ENCODE measurements around the gene AUNIP.

AUNIP gene

DNA sequence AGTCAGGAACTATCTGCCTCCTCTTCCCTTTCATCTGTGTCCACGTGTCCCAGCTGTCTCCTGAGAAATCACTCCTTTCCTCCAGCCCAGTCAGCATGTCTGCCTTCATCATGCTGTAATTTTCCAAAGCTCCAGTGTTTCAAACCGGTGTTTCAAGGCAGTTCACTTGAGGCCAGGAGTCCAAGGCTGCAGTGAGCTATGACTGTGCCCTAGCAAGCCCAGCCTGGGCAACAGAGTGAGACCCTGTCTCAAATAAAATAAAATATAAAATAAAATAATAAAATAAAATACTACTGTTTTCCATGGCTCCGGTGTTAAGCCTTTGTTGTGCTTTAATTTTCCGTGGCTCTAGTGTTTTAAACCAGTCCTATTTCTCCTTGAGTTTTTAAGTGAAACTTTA lies 67.1 kb downstream of the AUNIP start:
- peaks cover 8% of the 10 kb centered on the region for H3K4me1 ChIP-seq (ENCODE audit: control insufficient read depth, insufficient read depth, low read length)
- H3K9me3 ChIP-seq (ENCODE audit: control insufficient read depth in 2 of 2, low read length in 2 of 2), result no peaks in the 10 kb centered on the region
- no peak overlapping the region for H3K9ac ChIP-seq (ENCODE audit: low read length in 2 of 2)
- H3K27me3 ChIP-seq (ENCODE audit: control insufficient read depth in 1 of 2, insufficient read depth in 2 of 2, low read length in 2 of 2), result no peaks in the 10 kb centered on the region
- H3K36me3 ChIP-seq (ENCODE audit: control insufficient read depth in 2 of 2, insufficient read depth in 2 of 2, low read length in 2 of 2), result no peaks in the 10 kb centered on the region
- no peak overlapping the region for H3K27ac ChIP-seq (ENCODE audit: low read length)
- H3K4me3 ChIP-seq (ENCODE audit: low read length in 2 of 2), result no peak overlapping the region

DNA sequence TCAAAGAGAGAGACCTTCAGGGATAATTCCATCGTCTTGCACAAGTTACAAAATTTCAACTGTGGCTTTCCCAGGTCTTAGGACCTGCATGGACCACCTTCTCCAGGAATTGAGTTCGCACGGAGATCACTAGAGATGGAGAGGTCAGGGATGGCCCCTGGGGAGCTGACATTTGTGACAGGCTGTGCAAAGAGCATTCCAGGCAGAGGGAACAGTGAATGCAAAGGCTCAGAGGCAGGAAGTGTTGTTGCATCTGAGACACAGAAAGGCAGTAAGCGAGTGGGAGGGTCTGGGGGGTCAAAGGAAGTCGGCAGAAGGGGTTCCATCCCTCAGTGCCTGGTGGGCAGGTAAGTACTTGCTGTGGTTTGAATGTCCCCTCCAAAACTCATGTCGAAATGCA lies 68.8 kb downstream of the AUNIP start:
- Histone ChIP-seq H3K36me3 (ENCODE audit: control insufficient read depth in 2 of 2, insufficient read depth in 2 of 2, low read length in 2 of 2) (no peaks in the 10 kb centered on the region), H3K9me3 (ENCODE audit: control insufficient read depth in 2 of 2, low read length in 2 of 2) (no peaks in the 10 kb centered on the region), H3K4me1 (ENCODE audit: control insufficient read depth, insufficient read depth, low read length) (peaks cover 6% of the 10 kb centered on the region), H3K9ac (ENCODE audit: low read length in 2 of 2) (no peak overlapping the region), H3K4me3 (ENCODE audit: low read length in 2 of 2) (no peak overlapping the region), H3K27me3 (ENCODE audit: control insufficient read depth in 1 of 2, insufficient read depth in 2 of 2, low read length in 2 of 2) (no peaks in the 10 kb centered on the region), H3K27ac (ENCODE audit: low read length) (no peak overlapping the region)

DNA sequence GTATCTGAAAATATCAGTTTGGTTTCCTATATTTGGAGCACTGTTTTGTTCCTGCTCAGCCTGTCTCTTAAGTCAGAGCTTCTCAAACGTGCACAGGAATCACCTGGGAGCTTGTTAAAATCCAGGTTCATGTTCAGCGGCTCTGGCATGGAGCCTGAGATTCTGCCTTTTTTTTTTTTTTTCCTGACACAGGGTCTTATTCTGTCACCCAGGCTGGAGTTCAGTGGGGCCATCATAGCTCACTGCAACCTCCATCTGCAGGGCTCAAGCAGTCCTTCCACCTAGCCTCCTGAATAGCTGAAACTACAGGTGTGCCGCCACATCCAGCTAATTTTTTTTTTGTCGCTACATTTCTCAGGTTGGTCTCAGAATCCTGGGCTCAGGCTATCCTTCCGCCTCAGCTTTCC lies 71.5 kb downstream of the AUNIP start:
- Histone ChIP-seq H3K36me3 (ENCODE audit: control insufficient read depth in 2 of 2, insufficient read depth in 2 of 2, low read length in 2 of 2) (no peaks in the 10 kb centered on the region), H3K27ac (ENCODE audit: low read length) (no peak overlapping the region), H3K9me3 (ENCODE audit: control insufficient read depth in 2 of 2, low read length in 2 of 2) (no peaks in the 10 kb centered on the region), H3K4me1 (ENCODE audit: control insufficient read depth, insufficient read depth, low read length) (peaks cover 6% of the 10 kb centered on the region), H3K9ac (ENCODE audit: low read length in 2 of 2) (no peak overlapping the region), H3K4me3 (ENCODE audit: low read length in 2 of 2) (no peak overlapping the region), H3K27me3 (ENCODE audit: control insufficient read depth in 1 of 2, insufficient read depth in 2 of 2, low read length in 2 of 2) (no peaks in the 10 kb centered on the region)

DNA sequence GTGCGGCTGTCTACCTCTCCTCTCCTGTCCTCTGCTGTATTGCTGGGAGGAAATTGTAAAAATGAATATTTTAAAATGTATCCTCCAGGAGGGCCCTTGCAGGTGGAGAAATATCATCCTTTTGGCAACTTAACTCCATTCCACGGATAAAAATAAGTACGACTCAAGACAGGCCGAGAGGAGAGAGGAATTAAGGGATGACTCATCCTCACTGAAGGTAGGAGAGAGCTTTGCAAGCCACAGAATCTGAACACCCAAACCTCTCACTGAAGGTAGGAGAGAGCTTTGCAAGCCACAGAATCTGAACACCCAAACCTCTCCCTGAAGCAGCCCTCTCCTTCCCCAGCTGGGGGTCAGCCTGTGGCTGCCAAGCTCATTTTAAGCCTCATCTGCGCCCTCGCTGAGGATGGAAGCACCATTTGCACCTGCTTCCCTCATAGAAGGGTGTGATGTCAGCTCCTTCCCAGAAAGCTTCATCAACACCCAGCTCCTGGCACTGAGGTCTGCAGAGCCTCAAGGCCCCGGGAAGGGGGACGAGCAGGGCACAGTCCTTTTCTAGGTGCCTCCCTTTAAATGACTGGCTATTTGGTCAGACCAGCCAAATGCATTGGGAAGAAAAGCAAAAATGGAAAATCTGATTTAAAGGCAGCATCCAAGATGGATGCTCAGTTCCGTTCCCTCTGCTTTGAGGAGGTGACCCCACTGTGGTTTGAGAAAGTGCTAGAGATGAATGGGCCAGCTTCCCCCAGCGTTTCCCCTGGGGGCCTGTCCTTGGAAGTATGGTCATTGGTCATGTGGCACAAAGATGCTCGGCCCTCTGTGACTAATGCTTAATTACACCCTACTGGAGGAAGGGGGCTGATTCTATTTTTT lies 72.1 kb downstream of the AUNIP start:
- Histone ChIP-seq H3K4me1 (ENCODE audit: control insufficient read depth, insufficient read depth, low read length) (peaks cover 6% of the 10 kb centered on the region), H3K9me3 (ENCODE audit: control insufficient read depth in 2 of 2, low read length in 2 of 2) (no peaks in the 10 kb centered on the region), H3K36me3 (ENCODE audit: control insufficient read depth in 2 of 2, insufficient read depth in 2 of 2, low read length in 2 of 2) (no peaks in the 10 kb centered on the region), H3K27me3 (ENCODE audit: control insufficient read depth in 1 of 2, insufficient read depth in 2 of 2, low read length in 2 of 2) (no peaks in the 10 kb centered on the region), H3K4me3 (ENCODE audit: low read length in 2 of 2) (no peak overlapping the region), H3K9ac (ENCODE audit: low read length in 2 of 2) (no peak overlapping the region), H3K27ac (ENCODE audit: low read length) (peak overlapping the region; percentile 24)

DNA sequence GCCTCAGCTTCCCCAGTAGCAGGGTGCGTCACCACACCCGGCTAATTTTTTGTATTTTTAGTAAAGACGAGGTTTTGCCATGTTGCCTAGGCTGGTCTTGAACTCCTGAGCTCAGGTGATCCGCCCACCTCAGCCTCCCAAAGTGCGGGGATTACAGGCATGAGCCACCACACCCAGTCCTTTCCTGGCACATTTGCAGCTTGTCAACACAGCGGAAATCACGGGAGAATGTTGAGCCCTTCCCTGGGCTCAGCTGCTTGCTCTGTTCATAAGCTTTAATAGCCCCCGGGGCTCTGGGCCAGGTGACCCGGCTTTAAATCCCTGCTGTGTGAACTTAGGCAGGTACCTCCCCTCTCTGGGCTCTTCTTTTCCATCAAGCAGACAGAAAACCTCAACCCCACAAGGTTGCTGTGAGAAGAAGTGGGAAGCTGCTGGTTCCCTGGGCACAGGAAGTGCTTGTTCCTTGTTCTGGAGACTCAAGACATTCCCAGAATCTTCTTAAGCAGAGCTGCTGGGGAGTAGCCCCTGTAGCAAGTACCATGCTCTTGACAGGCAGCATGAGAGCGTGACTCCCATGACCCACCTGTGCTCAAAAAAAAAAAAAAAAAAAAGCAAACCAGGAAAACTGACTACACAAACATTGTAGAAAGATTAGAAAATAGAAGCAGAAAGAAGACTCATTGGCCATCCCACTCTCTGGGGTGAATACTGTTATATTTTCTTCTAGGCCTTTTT lies 73.8 kb downstream of the AUNIP start:
- H3K36me3 ChIP-seq (ENCODE audit: control insufficient read depth in 2 of 2, insufficient read depth in 2 of 2, low read length in 2 of 2), result no peaks in the 10 kb centered on the region

DNA sequence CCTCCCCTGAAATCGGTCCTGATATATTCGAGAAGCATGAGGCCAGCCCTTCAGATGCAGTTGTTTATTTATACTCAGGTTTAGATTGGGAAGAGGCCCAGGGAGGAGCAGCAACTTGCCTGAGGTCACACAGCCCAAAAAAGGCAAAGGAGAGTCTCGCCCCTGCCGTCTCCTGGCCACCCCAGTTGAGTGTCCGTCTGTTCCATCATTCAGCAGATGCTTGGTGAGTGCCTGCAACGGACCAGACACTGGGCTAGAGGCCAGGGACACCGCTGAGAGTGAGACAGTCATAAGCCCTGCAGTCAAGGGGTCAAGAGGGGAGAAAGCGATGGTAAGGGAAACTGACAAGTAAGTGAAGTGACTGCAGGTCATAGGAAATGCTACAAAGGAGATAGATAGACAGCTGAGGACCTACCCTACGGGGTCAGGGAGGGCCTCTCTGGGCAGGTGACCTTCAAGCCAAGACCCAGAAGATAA lies 74.6 kb downstream of the AUNIP start:
- no peaks in the 10 kb centered on the region for H3K27me3 ChIP-seq (ENCODE audit: control insufficient read depth in 1 of 2, insufficient read depth in 2 of 2, low read length in 2 of 2)
- no peaks in the 10 kb centered on the region for H3K9me3 ChIP-seq (ENCODE audit: control insufficient read depth in 2 of 2, low read length in 2 of 2)
- H3K9ac ChIP-seq (ENCODE audit: low read length in 2 of 2), result no peak overlapping the region
- no peak overlapping the region for H3K4me3 ChIP-seq (ENCODE audit: low read length in 2 of 2)
- peaks cover 9% of the 10 kb centered on the region for H3K4me1 ChIP-seq (ENCODE audit: control insufficient read depth, insufficient read depth, low read length)
- no peaks in the 10 kb centered on the region for H3K36me3 ChIP-seq (ENCODE audit: control insufficient read depth in 2 of 2, insufficient read depth in 2 of 2, low read length in 2 of 2)
- no peak overlapping the region for H3K27ac ChIP-seq (ENCODE audit: low read length)

More for the DNA sequence above, 73.8 kb downstream of the AUNIP start:
- H3K4me3 ChIP-seq (ENCODE audit: low read length in 2 of 2), result no peak overlapping the region
- no peaks in the 10 kb centered on the region for H3K27me3 ChIP-seq (ENCODE audit: control insufficient read depth in 1 of 2, insufficient read depth in 2 of 2, low read length in 2 of 2)
- H3K9ac ChIP-seq (ENCODE audit: low read length in 2 of 2), result no peak overlapping the region
- no peaks in the 10 kb centered on the region for H3K9me3 ChIP-seq (ENCODE audit: control insufficient read depth in 2 of 2, low read length in 2 of 2)
- peaks cover 6% of the 10 kb centered on the region for H3K4me1 ChIP-seq (ENCODE audit: control insufficient read depth, insufficient read depth, low read length)
- no peak overlapping the region for H3K27ac ChIP-seq (ENCODE audit: low read length)

Data from stomach smooth muscle (tissue), 2 donors.